ENCODE results near the gene GAREM1. TPM values are rescaled to one million over a fixed set of nuclear protein-coding genes. Genes with fewer than 3 reads are reported as not detected.

The GAREM1 gene
- polyA plus RNA-seq, 1 of the 3 experiments (the other 2 are of a cell fraction): 2.8 TPM

GRCh38 chr18:32473325-32473724 lies 2.6 kb upstream of the GAREM1 start:
- no peak overlapping the region for H3K9ac ChIP-seq
- CTCF ChIA-PET: interaction anchor here (0.9 to 6.5 kb wide), 7 partner anchors 12 to 315 kb away, joined by 3 to 68 read pairs (median 6); no protein-coding TSS in a partner anchor
- H3K4me2 ChIP-seq: no peak overlapping the region
- no peak for TF ChIP-seq PBX3 (IDR thresholded peaks at IDR 0.05)
- no peak for TF ChIP-seq JUND (IDR thresholded peaks at IDR 0.05)
- no peak for TF ChIP-seq RFX5 (IDR thresholded peaks at IDR 0.05; ENCODE audit: low read length)
- peak; percentile 68; the same call in 1 of the 2 replicates for TF ChIP-seq RCOR1 (IDR thresholded peaks at IDR 0.05; ENCODE audit: low read length)
- peak in 1 of 2 experiments; percentile 82; a peak in 2 of 4 replicates for TF ChIP-seq EP300 (IDR thresholded peaks at IDR 0.05; ENCODE audit: borderline replicate concordance in 1 of 2, low read depth in 1 of 2, low read length in 1 of 2)
- TF ChIP-seq RAD21 (IDR thresholded peaks at IDR 0.05; ENCODE audit: low read length): 0 out of 2 replicates have a peak, but pooled peaks have one; percentile 2
- TF ChIP-seq CHD2 (IDR thresholded peaks at IDR 0.05; ENCODE audit: low read length, partially characterized antibody): peak; percentile 44
- no peak for TF ChIP-seq TCF12 (IDR thresholded peaks at IDR 0.05)
- TF ChIP-seq REST (IDR thresholded peaks at IDR 0.05; ENCODE audit: low read depth, low read length): no peak
- TF ChIP-seq FOXM1 (IDR thresholded peaks at IDR 0.05; ENCODE audit: low read depth): no peak
- no peak for TF ChIP-seq MEF2A (IDR thresholded peaks at IDR 0.05; ENCODE audit: borderline replicate concordance, low read depth)
- no peak overlapping the region for H2AFZ ChIP-seq (ENCODE audit: low read depth)
- no peaks in the 10 kb centered on the region for H3K36me3 ChIP-seq (replicated peaks in 1 of 2; ENCODE audit: control insufficient read depth in 1 of 2, insufficient read depth in 2 of 2, low read length in 1 of 2)
- DNase-seq: peak; percentile 23
- H3K79me2 ChIP-seq (ENCODE audit: insufficient read depth): peaks cover 16% of the 10 kb centered on the region
- H3K4me3 ChIP-seq (ENCODE audit: low read depth in 2 of 2, low read length in 1 of 2): no peak overlapping the region
- H3K27me3 ChIP-seq (ENCODE audit: insufficient read depth): no peaks in the 10 kb centered on the region; the same call in 1 of the 2 replicates
- peaks cover 0 to 18% of the 10 kb centered on the region in 2 experiments; a peak in 2 of 4 replicates for H3K4me1 ChIP-seq (ENCODE audit: control insufficient read depth in 1 of 2, insufficient read depth in 2 of 2, low read depth in 1 of 2, low read length in 1 of 2)
- H4K20me1 ChIP-seq (ENCODE audit: insufficient read depth): no peaks in the 10 kb centered on the region
- POLR2A ChIA-PET: no interaction called here
- H3K9me2 ChIP-seq: no peaks in the 10 kb centered on the region
- H3F3A ChIP-seq (replicated peaks; ENCODE audit: insufficient read depth): peaks cover 4% of the 10 kb centered on the region
- no peaks in the 10 kb centered on the region for H3K9me3 ChIP-seq
- no peak overlapping the region for H3K27ac ChIP-seq (ENCODE audit: low read depth in 2 of 2, low read length in 1 of 2)

GRCh38 chr18:32472841-32473240 lies 2.2 kb upstream of the GAREM1 start:
- no peaks in the 10 kb centered on the region for H4K20me1 ChIP-seq (ENCODE audit: insufficient read depth)
- CTCF ChIA-PET: interaction anchor here (1.0 to 6.5 kb wide), 6 partner anchors 13 to 315 kb away, joined by 3 to 68 read pairs (median 24); no protein-coding TSS in a partner anchor
- no peaks in the 10 kb centered on the region for H3K36me3 ChIP-seq (replicated peaks in 1 of 2; ENCODE audit: control insufficient read depth in 1 of 2, insufficient read depth in 2 of 2, low read length in 1 of 2)
- H3F3A ChIP-seq (replicated peaks; ENCODE audit: insufficient read depth): peaks cover 4% of the 10 kb centered on the region
- peaks cover 19% of the 10 kb centered on the region for H3K79me2 ChIP-seq (ENCODE audit: insufficient read depth)
- H3K9me2 ChIP-seq: no peaks in the 10 kb centered on the region
- H3K27ac ChIP-seq (ENCODE audit: low read depth in 2 of 2, low read length in 1 of 2): no peak overlapping the region
- POLR2A ChIA-PET: no interaction called here
- no peak overlapping the region for H2AFZ ChIP-seq (ENCODE audit: low read depth)
- TF ChIP-seq JUND (IDR thresholded peaks at IDR 0.05) (no peak), TCF12 (IDR thresholded peaks at IDR 0.05) (no peak), NFIC (IDR thresholded peaks at IDR 0.05; ENCODE audit: borderline replicate concordance) (no peak), MEF2A (IDR thresholded peaks at IDR 0.05; ENCODE audit: borderline replicate concordance, low read depth) (no peak), MAX (IDR thresholded peaks at IDR 0.05; ENCODE audit: low read depth) (no peak), CTCF (IDR thresholded peaks at IDR 0.05) (no peak)
- H3K9ac ChIP-seq: no peak overlapping the region
- WGBS (ENCODE audit: low lambda C conversion rate): 69% methylated on average over 1 of the region's 1 CpG
- no peak overlapping the region for H3K4me3 ChIP-seq (ENCODE audit: low read depth in 2 of 2, low read length in 1 of 2)
- no peak overlapping the region for H3K4me2 ChIP-seq
- peaks cover 0 to 20% of the 10 kb centered on the region in 2 experiments; a peak in 2 of 4 replicates for H3K4me1 ChIP-seq (ENCODE audit: control insufficient read depth in 1 of 2, insufficient read depth in 2 of 2, low read depth in 1 of 2, low read length in 1 of 2)
- no peak for DNase-seq
- no peaks in the 10 kb centered on the region; the same call in 1 of the 2 replicates for H3K27me3 ChIP-seq (ENCODE audit: insufficient read depth)
- H3K9me3 ChIP-seq: no peaks in the 10 kb centered on the region
